Right atrium auricular region (tissue), 2 donors: ENCODE measurements around the gene DRAXIN. TPM values are rescaled to one million over a fixed set of nuclear protein-coding genes. Genes with fewer than 3 reads are reported as not detected.

ENCODE experiments used
- DNase-seq: peaks from one replicate; pipeline ENCODE4 v3.0.0-alpha.2; 2019; ENCODE audit warnings: low spot score
- H3K27ac ChIP-seq, 2 donors: fragments of 200-600 bp; sonication (generic); 1 replicate in 1 of 2; 2 replicates in 1 of 2; pipeline ENCODE4 v1.5.1; 2016 to 2019
- H3K27me3 ChIP-seq, 2 donors: fragments of 200-600 bp; sonication (generic); one replicate each; pipeline versions ENCODE4 v1.5.1 to v1.6.0; 2017 to 2019
- H3K36me3 ChIP-seq: fragments of 200-600 bp; sonication (generic); one replicate; pipeline ENCODE4 v1.5.1; 2016
- H3K4me1 ChIP-seq, 2 donors: fragments of 200-600 bp; sonication (generic); one replicate each; pipeline versions ENCODE4 v1.5.1 to v1.6.0; 2017 to 2019
- H3K4me3 ChIP-seq, 2 donors: fragments of 200-600 bp; sonication (generic); 1 replicate in 1 of 2; 2 replicates in 1 of 2; pipeline ENCODE4 v1.5.1; 2017 to 2019; ENCODE audit warnings: mild to moderate bottlenecking in 1 of 2, moderate library complexity in 1 of 2
- H3K9me3 ChIP-seq, 2 donors: fragments of 200-600 bp; sonication (generic); one replicate each; pipeline ENCODE4 v1.5.1; 2019
- total RNA-seq, 2 donors: library from RNA; depleted of rRNA; stranded (reverse); fragments of >200 nt; gene quantifications; one replicate each; pipeline ENCODE4 v1.1.0, GENCODE V29; 2016
- TF ChIP-seq, protein P1 (sequence below), 2 donors: fragments of 200-600 bp; sonication (generic); IDR thresholded peaks; one replicate each; pipeline ENCODE4 v1.5.1; 2019; ENCODE audit warnings: antibody characterized with exemption in 2 of 2

The DRAXIN gene
- total RNA-seq, 2 donors from 2014 or later, result not detected

DNA sequence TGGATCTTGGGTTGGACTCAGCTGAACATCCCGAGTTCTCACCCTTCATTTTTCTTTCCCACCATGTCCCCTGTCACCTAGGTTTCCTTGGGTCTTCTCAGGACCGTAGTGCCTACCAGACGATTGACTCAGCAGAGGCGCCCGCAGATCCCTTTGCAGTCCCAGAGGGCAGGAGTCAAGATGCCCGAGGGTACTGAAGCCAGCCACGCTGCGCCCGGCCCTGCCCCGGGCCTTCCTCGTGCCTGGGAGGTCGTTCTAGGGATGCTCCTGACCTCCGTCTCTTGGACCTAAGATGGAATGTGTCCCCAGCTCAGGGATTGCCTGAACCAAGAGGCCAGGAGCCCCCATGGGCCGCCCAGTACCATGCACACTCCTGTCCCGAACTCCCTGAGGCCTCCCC is 58.5 kb downstream of the DRAXIN start:
- TF ChIP-seq, protein P1, sequence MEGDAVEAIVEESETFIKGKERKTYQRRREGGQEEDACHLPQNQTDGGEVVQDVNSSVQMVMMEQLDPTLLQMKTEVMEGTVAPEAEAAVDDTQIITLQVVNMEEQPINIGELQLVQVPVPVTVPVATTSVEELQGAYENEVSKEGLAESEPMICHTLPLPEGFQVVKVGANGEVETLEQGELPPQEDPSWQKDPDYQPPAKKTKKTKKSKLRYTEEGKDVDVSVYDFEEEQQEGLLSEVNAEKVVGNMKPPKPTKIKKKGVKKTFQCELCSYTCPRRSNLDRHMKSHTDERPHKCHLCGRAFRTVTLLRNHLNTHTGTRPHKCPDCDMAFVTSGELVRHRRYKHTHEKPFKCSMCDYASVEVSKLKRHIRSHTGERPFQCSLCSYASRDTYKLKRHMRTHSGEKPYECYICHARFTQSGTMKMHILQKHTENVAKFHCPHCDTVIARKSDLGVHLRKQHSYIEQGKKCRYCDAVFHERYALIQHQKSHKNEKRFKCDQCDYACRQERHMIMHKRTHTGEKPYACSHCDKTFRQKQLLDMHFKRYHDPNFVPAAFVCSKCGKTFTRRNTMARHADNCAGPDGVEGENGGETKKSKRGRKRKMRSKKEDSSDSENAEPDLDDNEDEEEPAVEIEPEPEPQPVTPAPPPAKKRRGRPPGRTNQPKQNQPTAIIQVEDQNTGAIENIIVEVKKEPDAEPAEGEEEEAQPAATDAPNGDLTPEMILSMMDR (IDR thresholded peaks at IDR 0.05), result no peak
- peaks cover 21% of the 10 kb centered on the region for H3K36me3 ChIP-seq
- DNase-seq, result no peak
- H3K4me3 ChIP-seq, result no peak overlapping the region
- no peak overlapping the region for H3K27ac ChIP-seq
- no peaks in the 10 kb centered on the region for H3K9me3 ChIP-seq
- peaks cover 0 to 22% of the 10 kb centered on the region in 2 donors for H3K4me1 ChIP-seq
- no peaks in the 10 kb centered on the region for H3K27me3 ChIP-seq

DNA sequence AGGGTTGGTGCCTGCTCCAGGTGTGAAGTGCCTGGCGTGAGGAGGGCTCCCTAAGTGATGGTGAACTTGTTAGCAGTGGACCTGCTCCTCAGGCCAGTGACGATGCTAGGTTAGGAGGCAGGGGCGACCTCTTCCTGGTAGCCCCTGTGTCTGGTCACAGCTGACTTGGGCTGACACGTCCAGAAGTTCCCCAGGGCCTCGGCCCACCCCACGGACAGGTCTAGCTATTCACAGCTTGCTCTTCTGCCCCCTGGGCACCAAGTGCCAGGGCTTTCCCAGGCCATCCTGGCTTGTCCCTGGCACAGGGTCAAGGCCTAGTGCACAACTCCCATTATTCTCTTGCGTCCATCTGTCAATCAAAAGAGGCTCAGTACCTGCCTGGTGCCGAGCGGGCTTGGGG is 59.6 kb downstream of the DRAXIN start:
- no peaks in the 10 kb centered on the region for H3K9me3 ChIP-seq
- H3K27ac ChIP-seq, result no peak overlapping the region
- H3K36me3 ChIP-seq, result peaks cover 21% of the 10 kb centered on the region
- TF ChIP-seq, protein P1 (IDR thresholded peaks at IDR 0.05), result no peak
- DNase-seq, result no peak
- H3K4me1 ChIP-seq, result peaks cover 0 to 22% of the 10 kb centered on the region in 2 donors
- H3K27me3 ChIP-seq, result no peaks in the 10 kb centered on the region
- no peak overlapping the region for H3K4me3 ChIP-seq

DNA sequence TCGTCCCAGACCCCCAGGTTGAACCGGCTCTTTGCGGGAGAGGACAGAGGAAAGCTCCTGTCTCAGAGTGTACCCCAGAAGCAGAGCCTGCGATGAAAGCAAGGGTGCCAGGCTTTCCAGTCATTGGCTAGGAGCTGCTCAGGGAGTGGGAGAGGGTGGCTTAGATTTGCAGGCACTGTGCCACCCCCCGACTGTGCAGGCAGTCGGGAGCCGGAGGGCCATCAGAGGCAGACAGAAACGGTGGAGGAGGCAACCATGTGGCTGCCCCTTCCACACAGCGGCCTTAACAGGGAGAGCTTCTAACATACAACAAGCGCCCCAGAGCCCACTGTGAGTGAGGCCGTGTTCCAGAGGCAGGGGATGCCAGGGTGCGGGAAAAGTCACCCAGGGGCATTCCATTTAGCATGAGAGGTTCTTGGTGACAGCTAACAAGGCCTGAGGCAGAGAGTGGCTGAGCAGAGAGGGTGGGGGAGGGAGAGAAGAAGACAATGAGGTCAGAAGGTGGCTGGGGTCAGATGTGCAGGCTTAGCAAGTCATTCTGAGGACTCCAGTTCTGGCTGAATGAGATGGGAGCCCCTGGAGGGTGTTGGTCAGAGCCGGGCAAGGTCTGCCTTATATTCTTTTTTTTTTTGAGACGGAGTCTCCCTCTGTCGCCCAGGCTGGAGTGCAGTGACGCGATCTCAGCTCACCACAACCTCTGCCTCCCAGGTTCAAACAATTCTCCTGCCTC is 61.0 kb downstream of the DRAXIN start:
- DNase-seq, result no peak
- no peak overlapping the region for H3K4me3 ChIP-seq
- H3K4me1 ChIP-seq, result peaks cover 0 to 9% of the 10 kb centered on the region in 2 donors
- H3K27ac ChIP-seq, result no peak overlapping the region
- H3K27me3 ChIP-seq, result no peaks in the 10 kb centered on the region
- no peaks in the 10 kb centered on the region for H3K9me3 ChIP-seq
- TF ChIP-seq, protein P1 (IDR thresholded peaks at IDR 0.05), result no peak
- peaks cover 21% of the 10 kb centered on the region for H3K36me3 ChIP-seq

DNA sequence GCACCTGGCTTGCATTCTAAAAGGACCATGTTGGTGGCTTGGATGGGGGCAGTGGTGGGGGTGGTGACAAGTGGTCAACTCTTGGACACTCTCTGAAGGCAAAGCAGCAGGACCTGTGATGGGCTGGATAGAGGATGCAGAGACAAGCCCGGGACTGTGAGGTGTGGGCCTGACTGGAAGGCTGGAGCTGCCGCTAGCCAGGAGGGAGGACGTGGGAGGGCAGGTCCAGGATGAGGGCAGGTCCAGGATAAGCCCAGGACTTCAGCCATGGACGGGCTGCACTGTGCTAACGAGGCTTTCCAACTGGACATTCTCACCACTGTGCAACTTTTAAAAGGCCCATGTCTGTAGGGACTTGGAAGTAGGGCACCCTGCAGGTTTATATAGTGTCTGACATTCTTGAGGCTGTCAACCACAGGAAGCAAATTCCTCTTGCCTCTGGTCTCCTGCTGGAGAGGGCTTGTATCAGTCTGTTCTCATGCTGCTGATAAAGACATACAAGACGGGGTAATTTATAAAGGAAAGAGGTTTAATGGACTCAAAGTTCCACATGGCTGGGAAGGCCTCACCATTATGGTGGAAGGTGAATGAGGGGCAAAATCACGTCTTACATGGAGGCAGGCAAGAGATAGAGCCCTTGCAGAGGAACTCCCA is 62.2 kb downstream of the DRAXIN start:
- H3K4me1 ChIP-seq, result peaks cover 0 to 6% of the 10 kb centered on the region in 2 donors
- no peak overlapping the region for H3K4me3 ChIP-seq
- no peaks in the 10 kb centered on the region for H3K27me3 ChIP-seq
- TF ChIP-seq, protein P1 (IDR thresholded peaks at IDR 0.05), result no peak
- peaks cover 16% of the 10 kb centered on the region for H3K36me3 ChIP-seq
- no peaks in the 10 kb centered on the region for H3K9me3 ChIP-seq
- DNase-seq, result no peak
- no peak overlapping the region for H3K27ac ChIP-seq

DNA sequence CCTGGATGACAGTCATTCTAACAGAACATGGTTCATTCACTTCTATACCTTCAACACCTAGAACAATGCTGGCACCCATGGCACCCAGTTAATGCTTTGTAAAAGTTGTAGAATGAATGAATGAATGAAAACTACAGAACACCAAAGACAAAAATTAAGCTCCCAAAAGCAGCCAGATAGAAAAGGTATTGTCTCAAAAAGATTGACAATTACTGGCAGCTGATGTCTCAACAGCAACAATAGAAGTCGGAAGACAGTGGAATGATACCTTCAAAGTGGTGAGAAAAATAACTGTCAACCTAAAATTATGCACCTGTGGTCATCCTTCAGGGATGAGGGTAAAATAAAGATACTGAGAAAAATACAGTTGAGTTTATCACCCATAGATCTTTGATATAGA is 65.5 kb downstream of the DRAXIN start:
- Histone ChIP-seq H3K4me1 (peaks cover 0 to 3% of the 10 kb centered on the region in 2 donors), H3K27ac (no peak overlapping the region), H3K9me3 (no peaks in the 10 kb centered on the region), H3K4me3 (no peak overlapping the region), H3K36me3 (no peaks in the 10 kb centered on the region), H3K27me3 (no peaks in the 10 kb centered on the region)
- DNase-seq, result no peak
- TF ChIP-seq, protein P1 (IDR thresholded peaks at IDR 0.05), result no peak
